Muscle layer of colon (tissue), 2 donors: ENCODE results near the gene MRPL24.
"Not testable (repeated sequence)": the region's sequence is repeated elsewhere in the genome, so short reads cannot be mapped to it uniquely, and the experiment has no call there.

Experiments
- H3K27ac ChIP-seq: one replicate; pipeline ENCODE4 v1.7.0; 2013; ENCODE audit warnings: low read depth, mild to moderate bottlenecking, low read length, moderate library complexity
- H3K27me3 ChIP-seq, 2 donors: one replicate each; pipeline ENCODE4 v1.7.0; 2013; ENCODE audit warnings: low read length in 2 of 2, mild to moderate bottlenecking in 2 of 2; ENCODE audit not compliant: insufficient read depth in 2 of 2, control insufficient read depth in 1 of 2
- H3K36me3 ChIP-seq: one replicate; pipeline ENCODE4 v1.7.0; 2013; ENCODE audit warnings: mild to moderate bottlenecking, low read length; ENCODE audit not compliant: insufficient read depth
- H3K4me1 ChIP-seq: one replicate; pipeline ENCODE4 v1.7.0; 2013; ENCODE audit warnings: mild to moderate bottlenecking, low read length; ENCODE audit not compliant: insufficient read depth
- H3K4me3 ChIP-seq, 2 donors: one replicate each; pipeline ENCODE4 v1.7.0; 2013; ENCODE audit warnings: low read length in 2 of 2, low read depth in 1 of 2, mild to moderate bottlenecking in 1 of 2, moderate library complexity in 1 of 2
- H3K9ac ChIP-seq: one replicate; pipeline ENCODE4 v1.7.0; 2013; ENCODE audit warnings: low read length
- H3K9me3 ChIP-seq: one replicate; pipeline ENCODE4 v1.7.0; 2013; ENCODE audit warnings: mild to moderate bottlenecking, low read length
- donor health status: abdominal sarcoma.
- donor health status: Adenocarcinoma of cecum.

MRPL24 gene

DNA sequence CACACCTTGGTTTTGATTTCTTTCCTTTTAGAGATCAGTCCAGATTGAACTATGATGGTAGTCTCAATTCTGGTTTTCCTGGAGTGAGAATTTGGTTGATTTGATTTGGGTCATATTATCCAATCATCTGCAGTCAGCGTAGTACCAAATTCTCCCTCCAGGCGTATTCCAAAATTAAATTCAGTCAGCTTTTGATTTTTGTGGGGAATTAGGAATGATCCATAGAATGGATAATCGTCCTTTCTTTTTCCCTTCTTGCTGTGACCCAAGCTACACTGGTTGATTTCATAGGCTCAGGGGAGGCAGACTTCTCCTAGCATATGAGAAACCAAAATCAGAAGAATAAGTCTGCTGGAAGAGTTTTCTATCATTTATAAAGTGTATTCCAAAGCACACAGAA lies 31.3 kb upstream of the MRPL24 start:
- Histone ChIP-seq H3K9ac (no peak overlapping the region), H3K4me1 (peaks cover 41% of the 10 kb centered on the region), H3K27ac (no peak overlapping the region), H3K4me3 (no peak overlapping the region), H3K27me3 (no peaks in the 10 kb centered on the region), H3K36me3 (peaks cover 10% of the 10 kb centered on the region), H3K9me3 (no peaks in the 10 kb centered on the region)

DNA sequence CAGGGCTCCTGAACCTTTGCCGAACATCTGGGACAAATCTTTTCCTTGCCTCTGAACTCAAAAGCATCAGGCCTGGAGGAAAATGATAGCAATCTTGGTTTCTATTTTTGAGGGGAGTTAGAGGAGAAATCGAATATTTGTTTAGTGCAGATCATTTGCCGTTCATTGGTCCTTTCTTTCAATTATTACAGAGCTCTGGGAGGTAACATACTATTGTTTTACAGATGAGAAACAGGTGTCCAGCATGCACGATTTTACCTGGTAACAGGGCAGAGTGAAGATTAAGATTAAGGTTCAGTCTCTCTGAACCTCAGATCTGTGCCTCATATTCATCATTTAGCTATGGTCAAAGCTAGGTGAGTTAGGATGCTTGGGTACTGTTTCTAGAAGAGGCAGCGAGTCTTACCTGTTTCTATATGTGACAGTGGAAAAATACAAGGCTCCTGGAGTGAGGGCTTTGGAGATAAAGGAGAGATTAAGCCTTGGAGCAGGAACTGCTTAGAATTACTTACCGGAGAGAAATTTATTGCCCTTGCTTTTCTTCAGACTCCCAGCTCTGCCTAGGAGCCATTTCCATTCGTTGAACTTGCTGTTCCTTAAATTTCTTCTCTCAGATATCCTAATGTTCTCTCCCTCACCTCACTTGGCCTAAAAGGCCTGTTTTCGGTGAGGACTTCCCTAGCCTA lies 27.9 kb upstream of the MRPL24 start:
- Histone ChIP-seq H3K4me3 (peak overlapping the region; percentile 75 to 96), H3K4me1 (peaks cover 50% of the 10 kb centered on the region), H3K27me3 (no peaks in the 10 kb centered on the region), H3K27ac (no peak overlapping the region), H3K9me3 (no peaks in the 10 kb centered on the region), H3K36me3 (peaks cover 10% of the 10 kb centered on the region), H3K9ac (peak overlapping the region; percentile 95)

- Histone ChIP-seq H3K4me1 (peaks cover 46% of the 10 kb centered on the region), H3K9me3 (no peaks in the 10 kb centered on the region), H3K4me3 (peak overlapping the region; percentile 75 to 96)
Observed at GRCh38 chr1:156767879-156768604, 27.2 kb upstream of the MRPL24 start.

GRCh38 chr1:156767101-156767878 lies 26.4 kb upstream of the MRPL24 start, which contains the start of gene PRCC:
Gene PRCC, plus strand, starts transcription at chr1:156767535. Its CDS starts 237 bp downstream, at chr1:156767772.
- H3K27me3 ChIP-seq: no peaks in the 10 kb centered on the region
- no peaks in the 10 kb centered on the region for H3K9me3 ChIP-seq
- peaks cover 38% of the 10 kb centered on the region for H3K4me1 ChIP-seq
- H3K36me3 ChIP-seq: peaks cover 10% of the 10 kb centered on the region
- peak within 1 kb of the TSS; percentile 95 for H3K9ac ChIP-seq
- H3K27ac ChIP-seq: peak within 1 kb of the TSS; percentile 79
- H3K4me3 ChIP-seq: peak within 1 kb of the TSS; percentile 75 to 96

More at GRCh38 chr1:156767879-156768604, 27.2 kb upstream of the MRPL24 start:
- no peaks in the 10 kb centered on the region for H3K27me3 ChIP-seq
- H3K36me3 ChIP-seq: peaks cover 10% of the 10 kb centered on the region
- H3K9ac ChIP-seq: peak overlapping the region; percentile 95
- peak overlapping the region; percentile 62 for H3K27ac ChIP-seq

GRCh38 chr1:156766298-156767100 lies 25.6 kb upstream of the MRPL24 start:
- H3K4me3 ChIP-seq: peak overlapping the region; percentile 65 to 78

DNA sequence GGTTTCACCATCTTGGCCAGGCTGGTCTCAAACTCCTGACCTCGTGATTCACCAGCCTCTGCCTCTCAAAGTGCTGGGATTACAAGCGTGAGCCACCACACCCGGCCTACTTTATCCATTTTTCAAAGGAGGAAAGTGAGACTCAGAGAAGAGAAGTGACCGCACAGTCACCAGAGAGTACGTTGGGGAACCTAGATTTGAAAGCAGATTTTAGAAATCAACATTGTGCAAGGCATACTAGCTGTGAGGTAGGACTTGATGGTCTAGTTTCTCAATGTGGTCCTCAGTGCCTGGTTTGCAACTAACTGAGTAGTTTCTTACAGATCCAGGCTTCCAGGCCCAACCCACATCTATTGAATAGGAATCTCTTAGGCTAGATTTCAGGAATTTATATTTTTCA lies 24.8 kb upstream of the MRPL24 start:
- Histone ChIP-seq H3K36me3 (peaks cover 2% of the 10 kb centered on the region), H3K4me1 (peaks cover 30% of the 10 kb centered on the region), H3K9ac (peak overlapping the region; percentile 71), H3K27me3 (no peaks in the 10 kb centered on the region), H3K27ac (no peak overlapping the region), H3K4me3 (peak overlapping the region; percentile 65 to 78), H3K9me3 (no peaks in the 10 kb centered on the region)

More at GRCh38 chr1:156766298-156767100, 25.6 kb upstream of the MRPL24 start:
- peaks cover 10% of the 10 kb centered on the region for H3K36me3 ChIP-seq
- no peaks in the 10 kb centered on the region for H3K27me3 ChIP-seq
- peak overlapping the region; percentile 71 for H3K9ac ChIP-seq
- H3K9me3 ChIP-seq: no peaks in the 10 kb centered on the region
- peaks cover 37% of the 10 kb centered on the region for H3K4me1 ChIP-seq
- peak overlapping the region; percentile 79 for H3K27ac ChIP-seq

GRCh38 chr1:156765136-156765535 lies 24.2 kb upstream of the MRPL24 start:
- not testable (repeated sequence) for H3K27ac ChIP-seq, H3K9ac ChIP-seq

GRCh38 chr1:156760796-156761104 lies 19.9 kb upstream of the MRPL24 start:
- H3K27me3 ChIP-seq: no peaks in the 10 kb centered on the region
- no peak overlapping the region for H3K9ac ChIP-seq
- H3K4me1 ChIP-seq: peaks cover 2% of the 10 kb centered on the region
- H3K4me3 ChIP-seq: no peak overlapping the region
- H3K9me3 ChIP-seq: no peaks in the 10 kb centered on the region
- H3K36me3 ChIP-seq: no peaks in the 10 kb centered on the region
- H3K27ac ChIP-seq: no peak overlapping the region

More at GRCh38 chr1:156765136-156765535, 24.2 kb upstream of the MRPL24 start:
- not testable (repeated sequence) for H3K4me3 ChIP-seq, H3K9me3 ChIP-seq, H3K27me3 ChIP-seq, H3K36me3 ChIP-seq
- peaks cover 24% of the 10 kb centered on the region for H3K4me1 ChIP-seq

DNA sequence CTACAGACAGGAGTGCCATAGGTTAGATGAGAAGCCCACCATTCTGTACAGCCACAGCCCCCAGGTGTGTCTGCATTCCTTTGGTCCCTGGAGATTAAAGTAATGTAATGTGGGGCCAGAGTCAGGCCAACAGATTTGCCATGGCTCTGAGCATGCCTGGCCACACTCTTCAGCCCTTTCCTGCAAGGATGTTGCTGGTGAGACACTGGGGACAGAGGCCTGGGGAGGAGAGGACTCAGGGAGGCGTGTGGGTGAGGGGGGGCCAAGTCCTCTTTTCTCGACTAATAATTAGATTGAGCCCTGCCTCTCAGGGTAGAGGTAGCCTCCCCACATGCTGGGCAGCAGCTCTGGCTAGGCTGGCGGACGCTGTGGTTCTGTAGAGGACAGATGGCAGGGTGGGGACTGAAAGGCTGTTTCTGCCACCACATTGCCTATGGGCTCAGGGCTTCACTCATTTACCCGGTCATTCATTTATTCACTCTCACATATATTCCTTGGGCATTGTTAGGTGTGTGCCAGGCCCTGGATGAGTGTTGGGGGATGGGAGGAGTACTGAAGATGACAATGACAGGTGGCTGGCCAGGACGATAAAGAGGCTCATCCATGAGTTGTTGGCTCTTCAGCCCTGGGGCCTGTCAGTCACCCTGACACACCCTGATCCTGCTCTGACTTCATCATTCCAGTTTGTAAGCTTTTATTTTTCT lies 19.4 kb upstream of the MRPL24 start:
- H3K27ac ChIP-seq: no peak overlapping the region
- no peaks in the 10 kb centered on the region for H3K9me3 ChIP-seq

DNA sequence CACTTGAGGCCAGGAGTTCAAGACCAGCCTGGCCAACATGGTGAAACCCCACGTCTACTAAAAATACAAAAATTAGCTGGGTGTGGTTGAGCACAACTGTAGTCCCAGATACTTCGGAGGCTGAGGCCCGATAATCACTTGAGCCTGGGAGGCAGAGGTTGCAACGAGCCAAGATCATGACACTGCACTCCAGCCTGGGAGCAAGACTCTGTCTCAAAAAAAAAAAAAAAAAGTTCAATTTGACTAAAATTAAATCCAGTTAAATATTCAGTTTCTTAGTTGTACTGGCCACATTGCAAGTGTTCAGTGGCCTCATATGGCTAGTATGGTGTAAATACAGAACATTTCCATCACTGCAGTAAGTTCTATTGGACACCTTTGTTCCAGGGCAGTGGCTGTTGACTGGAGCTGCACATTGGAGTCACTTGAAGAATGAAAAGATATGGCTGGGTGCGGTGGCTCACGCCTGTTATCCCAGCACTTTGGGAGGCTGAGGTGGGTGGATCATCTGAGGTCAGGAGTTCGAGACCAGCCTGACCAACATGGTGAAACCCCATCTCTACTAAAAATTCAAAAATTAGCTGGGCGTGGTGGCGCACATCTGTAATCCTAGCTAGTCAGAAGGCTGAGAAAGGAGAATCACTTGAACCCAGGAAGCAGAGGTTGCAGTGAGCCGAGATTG lies 16.8 kb upstream of the MRPL24 start:
- not testable (repeated sequence) for H3K9me3 ChIP-seq, H3K36me3 ChIP-seq, H3K27me3 ChIP-seq, H3K27ac ChIP-seq, H3K4me1 ChIP-seq, H3K4me3 ChIP-seq, H3K9ac ChIP-seq

More for the DNA sequence above, 19.4 kb upstream of the MRPL24 start:
- no peaks in the 10 kb centered on the region for H3K27me3 ChIP-seq
- no peaks in the 10 kb centered on the region for H3K36me3 ChIP-seq
- H3K4me1 ChIP-seq: no peaks in the 10 kb centered on the region
- H3K9ac ChIP-seq: no peak overlapping the region
- no peak overlapping the region for H3K4me3 ChIP-seq
